ENCODE measurements around the gene SLC6A17. TPM values are rescaled to one million over a fixed set of nuclear protein-coding genes. Genes with fewer than 3 reads are reported as not detected.

Gene SLC6A17
- total RNA-seq, 1 experiment from 2014 or later: 0.24 TPM

DNA sequence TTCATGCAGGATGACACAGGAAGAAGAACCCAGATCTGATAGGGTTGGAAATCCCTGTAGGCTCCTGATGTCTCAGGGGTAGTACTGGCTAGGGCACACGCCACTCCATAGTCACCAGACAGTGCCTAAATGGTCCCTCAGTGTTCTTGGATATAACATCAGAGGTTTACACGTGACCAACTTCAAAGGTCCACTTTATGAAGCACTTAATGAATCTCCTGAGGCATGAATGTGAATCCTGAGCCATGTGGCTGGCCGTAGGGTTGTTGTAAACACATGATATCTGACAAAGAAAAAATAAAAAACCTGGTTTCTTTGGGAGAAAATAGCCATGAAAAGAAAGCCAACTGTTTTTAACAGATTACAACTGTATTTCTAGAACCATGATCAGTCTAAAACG, 27.5 kb downstream of the SLC6A17 start (continued):
- TF ChIP-seq, protein P1, sequence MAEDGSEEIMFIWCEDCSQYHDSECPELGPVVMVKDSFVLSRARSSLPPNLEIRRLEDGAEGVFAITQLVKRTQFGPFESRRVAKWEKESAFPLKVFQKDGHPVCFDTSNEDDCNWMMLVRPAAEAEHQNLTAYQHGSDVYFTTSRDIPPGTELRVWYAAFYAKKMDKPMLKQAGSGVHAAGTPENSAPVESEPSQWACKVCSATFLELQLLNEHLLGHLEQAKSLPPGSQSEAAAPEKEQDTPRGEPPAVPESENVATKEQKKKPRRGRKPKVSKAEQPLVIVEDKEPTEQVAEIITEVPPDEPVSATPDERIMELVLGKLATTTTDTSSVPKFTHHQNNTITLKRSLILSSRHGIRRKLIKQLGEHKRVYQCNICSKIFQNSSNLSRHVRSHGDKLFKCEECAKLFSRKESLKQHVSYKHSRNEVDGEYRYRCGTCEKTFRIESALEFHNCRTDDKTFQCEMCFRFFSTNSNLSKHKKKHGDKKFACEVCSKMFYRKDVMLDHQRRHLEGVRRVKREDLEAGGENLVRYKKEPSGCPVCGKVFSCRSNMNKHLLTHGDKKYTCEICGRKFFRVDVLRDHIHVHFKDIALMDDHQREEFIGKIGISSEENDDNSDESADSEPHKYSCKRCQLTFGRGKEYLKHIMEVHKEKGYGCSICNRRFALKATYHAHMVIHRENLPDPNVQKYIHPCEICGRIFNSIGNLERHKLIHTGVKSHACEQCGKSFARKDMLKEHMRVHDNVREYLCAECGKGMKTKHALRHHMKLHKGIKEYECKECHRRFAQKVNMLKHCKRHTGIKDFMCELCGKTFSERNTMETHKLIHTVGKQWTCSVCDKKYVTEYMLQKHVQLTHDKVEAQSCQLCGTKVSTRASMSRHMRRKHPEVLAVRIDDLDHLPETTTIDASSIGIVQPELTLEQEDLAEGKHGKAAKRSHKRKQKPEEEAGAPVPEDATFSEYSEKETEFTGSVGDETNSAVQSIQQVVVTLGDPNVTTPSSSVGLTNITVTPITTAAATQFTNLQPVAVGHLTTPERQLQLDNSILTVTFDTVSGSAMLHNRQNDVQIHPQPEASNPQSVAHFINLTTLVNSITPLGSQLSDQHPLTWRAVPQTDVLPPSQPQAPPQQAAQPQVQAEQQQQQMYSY (CRISPR knock-in tag; IDR thresholded peaks at IDR 0.05): no peak
- TF ChIP-seq EMX1 (CRISPR knock-in tag; IDR thresholded peaks at IDR 0.05) (no peak), GTF2I (CRISPR knock-in tag; conservative IDR thresholded peaks at IDR 0.05) (no peak), IRF2 (CRISPR knock-in tag; IDR thresholded peaks at IDR 0.05; ENCODE audit: borderline replicate concordance, low read depth) (no peak), NR2C2 (CRISPR knock-in tag; IDR thresholded peaks at IDR 0.05) (no peak)
- TF ChIP-seq, protein P2, sequence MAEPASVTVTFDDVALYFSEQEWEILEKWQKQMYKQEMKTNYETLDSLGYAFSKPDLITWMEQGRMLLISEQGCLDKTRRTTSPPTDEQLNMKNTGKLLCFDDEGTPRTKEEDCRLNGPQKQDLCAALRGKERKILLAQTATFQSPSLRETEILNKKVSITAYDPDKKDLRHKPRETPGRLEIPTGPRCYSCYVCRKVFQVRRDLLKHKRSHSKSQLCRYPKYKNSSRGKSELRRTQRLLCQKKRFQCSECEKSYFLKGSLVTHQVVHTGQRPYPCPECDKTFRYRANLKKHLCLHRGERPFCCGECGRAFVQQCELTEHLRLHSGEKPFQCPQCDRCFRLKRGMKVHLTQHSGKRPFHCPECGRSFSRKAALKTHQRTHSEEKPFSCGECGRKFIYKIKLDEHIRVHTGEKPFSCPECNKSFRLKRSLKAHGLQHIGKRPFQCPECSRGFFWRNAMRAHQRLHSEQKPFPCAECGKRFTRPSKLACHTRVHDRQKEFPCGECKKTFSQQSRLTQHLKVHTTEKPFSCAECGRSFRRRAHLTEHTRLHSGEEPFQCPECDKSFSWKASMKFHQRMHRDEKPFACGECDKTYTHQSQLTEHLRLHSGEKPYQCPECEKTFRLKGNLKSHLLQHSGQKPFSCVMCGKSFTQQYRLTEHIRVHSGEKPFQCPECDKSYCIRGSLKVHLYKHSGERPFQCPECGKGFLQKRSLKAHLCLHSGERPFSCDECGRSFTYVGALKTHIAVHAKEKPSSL (CRISPR knock-in tag; conservative IDR thresholded peaks at IDR 0.05): no peak
- TF ChIP-seq, protein P3, sequence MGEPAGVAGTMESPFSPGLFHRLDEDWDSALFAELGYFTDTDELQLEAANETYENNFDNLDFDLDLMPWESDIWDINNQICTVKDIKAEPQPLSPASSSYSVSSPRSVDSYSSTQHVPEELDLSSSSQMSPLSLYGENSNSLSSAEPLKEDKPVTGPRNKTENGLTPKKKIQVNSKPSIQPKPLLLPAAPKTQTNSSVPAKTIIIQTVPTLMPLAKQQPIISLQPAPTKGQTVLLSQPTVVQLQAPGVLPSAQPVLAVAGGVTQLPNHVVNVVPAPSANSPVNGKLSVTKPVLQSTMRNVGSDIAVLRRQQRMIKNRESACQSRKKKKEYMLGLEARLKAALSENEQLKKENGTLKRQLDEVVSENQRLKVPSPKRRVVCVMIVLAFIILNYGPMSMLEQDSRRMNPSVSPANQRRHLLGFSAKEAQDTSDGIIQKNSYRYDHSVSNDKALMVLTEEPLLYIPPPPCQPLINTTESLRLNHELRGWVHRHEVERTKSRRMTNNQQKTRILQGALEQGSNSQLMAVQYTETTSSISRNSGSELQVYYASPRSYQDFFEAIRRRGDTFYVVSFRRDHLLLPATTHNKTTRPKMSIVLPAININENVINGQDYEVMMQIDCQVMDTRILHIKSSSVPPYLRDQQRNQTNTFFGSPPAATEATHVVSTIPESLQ (CRISPR knock-in tag; IDR thresholded peaks at IDR 0.05): no peak
- TF ChIP-seq, protein P4, sequence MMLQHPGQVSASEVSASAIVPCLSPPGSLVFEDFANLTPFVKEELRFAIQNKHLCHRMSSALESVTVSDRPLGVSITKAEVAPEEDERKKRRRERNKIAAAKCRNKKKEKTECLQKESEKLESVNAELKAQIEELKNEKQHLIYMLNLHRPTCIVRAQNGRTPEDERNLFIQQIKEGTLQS (CRISPR knock-in tag; conservative IDR thresholded peaks at IDR 0.05): no peak

DNA sequence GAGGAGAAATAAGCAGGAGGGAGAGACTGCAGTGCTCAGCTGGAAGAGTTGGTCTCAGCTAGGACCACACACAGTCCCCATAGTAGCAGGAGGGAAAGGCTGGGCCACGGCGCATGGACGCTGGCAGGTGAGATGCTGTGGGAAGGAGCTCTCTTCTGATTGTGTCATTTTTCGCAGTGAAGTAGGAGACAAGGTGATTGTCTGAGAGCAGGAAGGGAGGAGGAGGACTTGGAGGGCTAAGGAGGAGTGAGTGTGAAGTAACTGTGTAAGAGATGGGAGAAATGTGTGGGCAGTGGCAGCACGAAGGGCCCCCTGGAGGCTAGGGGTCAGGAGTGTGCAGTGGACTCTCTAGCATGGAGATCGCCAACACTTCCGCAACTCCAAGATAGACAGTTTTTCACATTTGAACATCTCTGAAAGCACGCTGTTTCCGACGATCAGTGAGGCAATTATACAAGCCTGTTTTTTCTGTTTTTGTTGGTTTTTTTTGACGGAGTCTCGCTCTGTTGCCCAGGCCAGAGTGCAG, 33.4 kb downstream of the SLC6A17 start:
- Mint-ChIP-seq H3K4me3 (no peak overlapping the region), H3K4me1 (peaks cover 13% of the 10 kb centered on the region), H3K9me3 (no peaks in the 10 kb centered on the region), H3K27ac (no peak overlapping the region), H3K27me3 (ENCODE audit: low read depth) (no peaks in the 10 kb centered on the region), H3K36me3 (no peaks in the 10 kb centered on the region)
- DNase-seq (ENCODE audit: low spot score) (no peak), ATAC-seq (no peak)
- POLR2A ChIA-PET: no interaction called here
- CTCF ChIA-PET: interaction anchor here (1.1 to 1.7 kb wide), 2 partner anchors 24 to 67 kb away, joined by 3 to 5 read pairs; no protein-coding TSS in a partner anchor
- TF ChIP-seq ZNF263 (CRISPR knock-in tag; IDR thresholded peaks at IDR 0.05; ENCODE audit: low read depth): no peak
- TF ChIP-seq NR3C1 (CRISPR knock-in tag; conservative IDR thresholded peaks at IDR 0.05; ENCODE audit: low read depth): no peak
- TF ChIP-seq, protein P5, sequence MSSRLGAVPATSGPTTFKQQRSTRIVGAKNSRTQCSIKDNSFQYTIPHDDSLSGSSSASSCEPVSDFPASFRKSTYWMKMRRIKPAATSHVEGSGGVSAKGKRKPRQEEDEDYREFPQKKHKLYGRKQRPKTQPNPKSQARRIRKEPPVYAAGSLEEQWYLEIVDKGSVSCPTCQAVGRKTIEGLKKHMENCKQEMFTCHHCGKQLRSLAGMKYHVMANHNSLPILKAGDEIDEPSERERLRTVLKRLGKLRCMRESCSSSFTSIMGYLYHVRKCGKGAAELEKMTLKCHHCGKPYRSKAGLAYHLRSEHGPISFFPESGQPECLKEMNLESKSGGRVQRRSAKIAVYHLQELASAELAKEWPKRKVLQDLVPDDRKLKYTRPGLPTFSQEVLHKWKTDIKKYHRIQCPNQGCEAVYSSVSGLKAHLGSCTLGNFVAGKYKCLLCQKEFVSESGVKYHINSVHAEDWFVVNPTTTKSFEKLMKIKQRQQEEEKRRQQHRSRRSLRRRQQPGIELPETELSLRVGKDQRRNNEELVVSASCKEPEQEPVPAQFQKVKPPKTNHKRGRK (CRISPR knock-in tag; IDR thresholded peaks at IDR 0.05; ENCODE audit: borderline replicate concordance): no peak
- TF ChIP-seq, protein P6, sequence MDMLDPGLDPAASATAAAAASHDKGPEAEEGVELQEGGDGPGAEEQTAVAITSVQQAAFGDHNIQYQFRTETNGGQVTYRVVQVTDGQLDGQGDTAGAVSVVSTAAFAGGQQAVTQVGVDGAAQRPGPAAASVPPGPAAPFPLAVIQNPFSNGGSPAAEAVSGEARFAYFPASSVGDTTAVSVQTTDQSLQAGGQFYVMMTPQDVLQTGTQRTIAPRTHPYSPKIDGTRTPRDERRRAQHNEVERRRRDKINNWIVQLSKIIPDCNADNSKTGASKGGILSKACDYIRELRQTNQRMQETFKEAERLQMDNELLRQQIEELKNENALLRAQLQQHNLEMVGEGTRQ (CRISPR knock-in tag; IDR thresholded peaks at IDR 0.05): no peak
- TF ChIP-seq, protein P7, sequence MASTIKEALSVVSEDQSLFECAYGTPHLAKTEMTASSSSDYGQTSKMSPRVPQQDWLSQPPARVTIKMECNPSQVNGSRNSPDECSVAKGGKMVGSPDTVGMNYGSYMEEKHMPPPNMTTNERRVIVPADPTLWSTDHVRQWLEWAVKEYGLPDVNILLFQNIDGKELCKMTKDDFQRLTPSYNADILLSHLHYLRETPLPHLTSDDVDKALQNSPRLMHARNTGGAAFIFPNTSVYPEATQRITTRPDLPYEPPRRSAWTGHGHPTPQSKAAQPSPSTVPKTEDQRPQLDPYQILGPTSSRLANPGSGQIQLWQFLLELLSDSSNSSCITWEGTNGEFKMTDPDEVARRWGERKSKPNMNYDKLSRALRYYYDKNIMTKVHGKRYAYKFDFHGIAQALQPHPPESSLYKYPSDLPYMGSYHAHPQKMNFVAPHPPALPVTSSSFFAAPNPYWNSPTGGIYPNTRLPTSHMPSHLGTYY (CRISPR knock-in tag; IDR thresholded peaks at IDR 0.05): no peak
- no peak for TF ChIP-seq ZNF396 (CRISPR knock-in tag; IDR thresholded peaks at IDR 0.05; ENCODE audit: borderline replicate concordance)
- TF ChIP-seq, protein P8, sequence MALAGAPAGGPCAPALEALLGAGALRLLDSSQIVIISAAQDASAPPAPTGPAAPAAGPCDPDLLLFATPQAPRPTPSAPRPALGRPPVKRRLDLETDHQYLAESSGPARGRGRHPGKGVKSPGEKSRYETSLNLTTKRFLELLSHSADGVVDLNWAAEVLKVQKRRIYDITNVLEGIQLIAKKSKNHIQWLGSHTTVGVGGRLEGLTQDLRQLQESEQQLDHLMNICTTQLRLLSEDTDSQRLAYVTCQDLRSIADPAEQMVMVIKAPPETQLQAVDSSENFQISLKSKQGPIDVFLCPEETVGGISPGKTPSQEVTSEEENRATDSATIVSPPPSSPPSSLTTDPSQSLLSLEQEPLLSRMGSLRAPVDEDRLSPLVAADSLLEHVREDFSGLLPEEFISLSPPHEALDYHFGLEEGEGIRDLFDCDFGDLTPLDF (CRISPR knock-in tag; IDR thresholded peaks at IDR 0.05): no peak
- TF ChIP-seq, protein P9, sequence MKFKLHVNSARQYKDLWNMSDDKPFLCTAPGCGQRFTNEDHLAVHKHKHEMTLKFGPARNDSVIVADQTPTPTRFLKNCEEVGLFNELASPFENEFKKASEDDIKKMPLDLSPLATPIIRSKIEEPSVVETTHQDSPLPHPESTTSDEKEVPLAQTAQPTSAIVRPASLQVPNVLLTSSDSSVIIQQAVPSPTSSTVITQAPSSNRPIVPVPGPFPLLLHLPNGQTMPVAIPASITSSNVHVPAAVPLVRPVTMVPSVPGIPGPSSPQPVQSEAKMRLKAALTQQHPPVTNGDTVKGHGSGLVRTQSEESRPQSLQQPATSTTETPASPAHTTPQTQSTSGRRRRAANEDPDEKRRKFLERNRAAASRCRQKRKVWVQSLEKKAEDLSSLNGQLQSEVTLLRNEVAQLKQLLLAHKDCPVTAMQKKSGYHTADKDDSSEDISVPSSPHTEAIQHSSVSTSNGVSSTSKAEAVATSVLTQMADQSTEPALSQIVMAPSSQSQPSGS (CRISPR knock-in tag; IDR thresholded peaks at IDR 0.05; ENCODE audit: borderline replicate concordance, low read depth): no peak
- no peak for TF ChIP-seq TP53 (CRISPR knock-in tag; IDR thresholded peaks at IDR 0.05)
- TF ChIP-seq, protein P10, sequence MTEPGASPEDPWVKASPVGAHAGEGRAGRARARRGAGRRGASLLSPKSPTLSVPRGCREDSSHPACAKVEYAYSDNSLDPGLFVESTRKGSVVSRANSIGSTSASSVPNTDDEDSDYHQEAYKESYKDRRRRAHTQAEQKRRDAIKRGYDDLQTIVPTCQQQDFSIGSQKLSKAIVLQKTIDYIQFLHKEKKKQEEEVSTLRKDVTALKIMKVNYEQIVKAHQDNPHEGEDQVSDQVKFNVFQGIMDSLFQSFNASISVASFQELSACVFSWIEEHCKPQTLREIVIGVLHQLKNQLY (CRISPR knock-in tag; IDR thresholded peaks at IDR 0.05): no peak
- TF ChIP-seq SMAD4 (CRISPR knock-in tag; IDR thresholded peaks at IDR 0.05): no peak
- TF ChIP-seq RORB (CRISPR knock-in tag; IDR thresholded peaks at IDR 0.05): no peak
